Measurements from ENCODE around the gene WDR91. TPM values are rescaled to one million over a fixed set of nuclear protein-coding genes. Genes with fewer than 3 reads are reported as not detected.

Gene WDR91
- 10 to 100 TPM; 12.9 to 13.1 TPM for total RNA-seq

GRCh38 chr7:135211179-135211945, at the start of gene WDR91:
TSS of gene WDR91 (minus strand) at chr7:135211526. CDS start at chr7:135211502, 24 bp downstream.
- intact Hi-C loops (cut with micrococcal nuclease), result no loop called here
- ATAC-seq (peak; percentile 96), DNase-seq (peak; percentile 95)
- peak within 1 kb of the TSS; percentile 97 for H3K27ac Mint-ChIP-seq
- no peak for TF ChIP-seq CTCF (IDR thresholded peaks at IDR 0.05)
- peak within 1 kb of the TSS; percentile 88 for H3K4me3 Mint-ChIP-seq
- H3K9me3 Mint-ChIP-seq, result no peaks in the 10 kb centered on the region
- peaks cover 29% of the 10 kb centered on the region for H3K4me1 Mint-ChIP-seq (ENCODE audit: low read depth)
- CTCF ChIA-PET, result interaction anchor here (1.0 to 2.4 kb wide), 5 partner anchors 13 to 70 kb away, joined by 3 to 10 read pairs (median 3); partner anchors contain the start of gene CYREN
- peaks cover 10% of the 10 kb centered on the region for H3K36me3 Mint-ChIP-seq (ENCODE audit: low read depth)
- POLR2A ChIA-PET, result interaction anchor here (1.0 to 3.4 kb wide), 6 partner anchors 9 to 225 kb away, joined by 3 to 17 read pairs (median 6); partner anchors contain the start of genes AGBL3, CYREN and TMEM140
- H3K27me3 Mint-ChIP-seq, result peaks cover 1% of the 10 kb centered on the region

- no peak overlapping the region for H3K4me3 Mint-ChIP-seq
- no peaks in the 10 kb centered on the region for H3K36me3 Mint-ChIP-seq (ENCODE audit: low read depth)
- ChIA-PET POLR2A (interaction anchor here (0.7 kb wide), 1 partner anchor 35 kb away, joined by 3 read pairs; no protein-coding TSS in a partner anchor), CTCF (interaction anchor here (0.9 to 1.6 kb wide), 3 partner anchors 14 to 385 kb away, joined by 3 to 4 read pairs (median 4); no protein-coding TSS in a partner anchor)
- DNase-seq (no peak), ATAC-seq (no peak)
- H3K4me1 Mint-ChIP-seq (ENCODE audit: low read depth), result no peaks in the 10 kb centered on the region
- peaks cover 2% of the 10 kb centered on the region for H3K27me3 Mint-ChIP-seq
- peaks cover 9% of the 10 kb centered on the region for H3K9me3 Mint-ChIP-seq
- TF ChIP-seq CTCF (IDR thresholded peaks at IDR 0.05), result no peak
- H3K27ac Mint-ChIP-seq, result no peak overlapping the region
- intact Hi-C loops (cut with micrococcal nuclease), result no loop called here
These were observed 49.1 kb upstream of the WDR91 start for GRCh38 chr7:135260470-135260869.

- Mint-ChIP-seq H3K27ac (no peak overlapping the region), H3K36me3 (ENCODE audit: low read depth) (no peaks in the 10 kb centered on the region), H3K9me3 (peaks cover 4% of the 10 kb centered on the region), H3K4me1 (ENCODE audit: low read depth) (no peaks in the 10 kb centered on the region), H3K4me3 (no peak overlapping the region), H3K27me3 (peaks cover 2% of the 10 kb centered on the region)
- POLR2A ChIA-PET, result no interaction called here
- ATAC-seq (no peak), DNase-seq (no peak)
- no peak for TF ChIP-seq CTCF (IDR thresholded peaks at IDR 0.05)
- intact Hi-C loops (cut with micrococcal nuclease), result no loop called here
- CTCF ChIA-PET, result interaction anchor here (0.9 to 1.2 kb wide), 2 partner anchors 15 to 385 kb away, joined by 3 to 4 read pairs; no protein-coding TSS in a partner anchor
These were observed 48.4 kb upstream of the WDR91 start for GRCh38 chr7:135259702-135260101.

GRCh38 chr7:135258585-135258984, 47.3 kb upstream of the WDR91 start:
- Mint-ChIP-seq H3K27me3 (peaks cover 2% of the 10 kb centered on the region), H3K4me1 (ENCODE audit: low read depth) (peaks cover 3% of the 10 kb centered on the region), H3K36me3 (ENCODE audit: low read depth) (no peaks in the 10 kb centered on the region), H3K9me3 (no peaks in the 10 kb centered on the region), H3K27ac (no peak overlapping the region), H3K4me3 (no peak overlapping the region)
- ChIA-PET POLR2A (no interaction called here), CTCF (interaction anchor here (1.5 kb wide), 1 partner anchor 17 kb away, joined by 3 read pairs; no protein-coding TSS in a partner anchor)
- ATAC-seq (no peak), DNase-seq (no peak)
- intact Hi-C loops (cut with micrococcal nuclease), result no loop called here
- no peak for TF ChIP-seq CTCF (IDR thresholded peaks at IDR 0.05)

- Mint-ChIP-seq H3K4me3 (no peak overlapping the region), H3K36me3 (ENCODE audit: low read depth) (no peaks in the 10 kb centered on the region), H3K27ac (no peak overlapping the region), H3K27me3 (peaks cover 2% of the 10 kb centered on the region), H3K9me3 (no peaks in the 10 kb centered on the region), H3K4me1 (ENCODE audit: low read depth) (peaks cover 3% of the 10 kb centered on the region)
- no peak for TF ChIP-seq CTCF (IDR thresholded peaks at IDR 0.05)
- DNase-seq (no peak), ATAC-seq (no peak)
- intact Hi-C loops (cut with micrococcal nuclease), result no loop called here
- CTCF ChIA-PET, result interaction anchor here (0.6 to 1.5 kb wide), 2 partner anchors 16 to 18 kb away, joined by 3 read pairs; no protein-coding TSS in a partner anchor
- POLR2A ChIA-PET, result interaction anchor here (0.5 kb wide), 1 partner anchor 229 kb away, joined by 3 read pairs; no protein-coding TSS in a partner anchor
These were observed 46.5 kb upstream of the WDR91 start for GRCh38 chr7:135257790-135258189.

All from activated CD8-positive, alpha-beta T cell treated with anti-CD3 and anti-CD28 coated beads for 36 hours (primary cell).